ENCODE data around the gene IFT25. TPM values are rescaled to one million over a fixed set of nuclear protein-coding genes. Genes with fewer than 3 reads are reported as not detected.

IFT25 gene
- total and polyA plus RNA-seq, 2 of the 13 experiments (the other 11 are each of a cell fraction or from before 2014, with no cell fraction given): 19.7 to 48.0 TPM

DNA sequence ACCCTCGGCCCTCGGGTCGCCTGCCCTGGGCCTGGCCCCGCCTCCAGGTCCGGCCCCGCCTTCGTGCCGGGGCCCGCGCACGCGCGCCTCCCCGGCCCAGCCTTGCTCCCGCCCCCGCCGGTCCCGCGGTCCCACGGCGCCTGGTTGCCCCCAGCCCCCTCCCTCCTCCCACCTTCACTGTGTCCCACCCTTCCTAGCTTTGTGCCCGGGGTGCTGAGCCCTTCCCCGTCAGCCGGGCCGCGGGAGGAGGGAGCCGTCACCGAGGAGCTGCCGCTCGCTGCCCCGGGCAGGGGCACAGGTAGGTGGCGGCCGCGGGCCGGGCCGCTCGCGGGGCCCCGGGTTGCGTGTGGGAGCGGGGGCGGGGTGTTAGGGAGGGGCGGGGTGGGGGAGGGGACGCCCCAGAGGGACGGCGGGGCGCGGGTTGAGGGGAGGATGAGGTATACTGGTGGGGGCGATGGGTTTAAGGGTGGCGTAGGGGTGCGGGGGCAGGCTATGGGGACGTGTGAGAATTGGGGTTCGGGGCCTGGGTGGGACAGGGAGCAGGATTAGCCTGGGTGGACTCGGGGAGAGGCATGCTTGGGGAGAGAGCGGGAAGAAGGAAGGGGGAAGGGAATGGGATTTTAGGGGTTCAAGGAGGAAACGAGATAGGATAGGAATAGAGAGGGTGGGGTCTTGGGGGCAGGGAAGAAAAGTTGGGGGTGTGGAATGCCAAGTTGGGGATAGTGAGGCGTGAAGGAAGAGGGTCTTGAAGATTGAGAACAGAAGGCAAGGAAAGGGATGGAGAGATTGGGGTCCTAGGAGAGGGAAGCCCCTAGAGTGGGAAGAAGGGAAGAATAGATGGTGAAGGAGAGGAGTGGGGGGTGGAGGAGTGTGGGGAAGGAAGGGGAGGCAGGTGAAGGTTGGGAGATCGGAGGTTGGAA, 1.0 kb upstream of the IFT25 start, which contains the start of gene LRRC42 (continued):
- TF ChIP-seq ZFX (CRISPR knock-in tag; IDR thresholded peaks at IDR 0.05; ENCODE audit: low read depth): peak; percentile 65
- TF ChIP-seq POLR2G (IDR thresholded peaks at IDR 0.05; ENCODE audit: low read depth, low read length): peak; percentile 58; the same call in 1 of the 2 replicates
- no peak for TF ChIP-seq RAD51 (IDR thresholded peaks at IDR 0.05; ENCODE audit: borderline replicate concordance)
- peak; percentile 87 for TF ChIP-seq HNRNPK (IDR thresholded peaks at IDR 0.05; ENCODE audit: low read depth, low read length, poor library complexity, severe bottlenecking)
- TF ChIP-seq SRF (IDR thresholded peaks at IDR 0.05; ENCODE audit: low read depth, low read length): no peak
- no peak for TF ChIP-seq ARID2 (CRISPR knock-in tag; IDR thresholded peaks at IDR 0.05; ENCODE audit: borderline replicate concordance)
- TF ChIP-seq, protein P1, sequence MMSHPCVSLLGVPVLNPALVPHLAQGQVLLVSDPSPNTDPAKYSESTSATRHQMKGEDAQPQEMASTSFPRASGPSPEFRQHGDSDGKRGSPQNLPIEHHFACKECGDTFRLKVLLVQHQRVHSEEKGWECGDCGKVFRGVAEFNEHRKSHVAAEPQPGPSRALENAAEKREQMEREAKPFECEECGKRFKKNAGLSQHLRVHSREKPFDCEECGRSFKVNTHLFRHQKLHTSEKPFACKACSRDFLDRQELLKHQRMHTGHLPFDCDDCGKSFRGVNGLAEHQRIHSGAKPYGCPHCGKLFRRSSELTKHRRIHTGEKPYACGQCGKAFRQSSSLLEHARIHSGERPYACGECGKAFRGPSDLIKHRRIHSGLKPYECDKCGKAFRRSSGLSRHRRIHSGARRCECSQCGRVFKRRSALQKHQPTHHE (CRISPR knock-in tag; IDR thresholded peaks at IDR 0.05; ENCODE audit: borderline replicate concordance): no peak
- TF ChIP-seq MTF1 (CRISPR knock-in tag; IDR thresholded peaks at IDR 0.05): no peak
- no peak; the same call in 1 of the 2 replicates for TF ChIP-seq FOXC1 (CRISPR knock-in tag; IDR thresholded peaks at IDR 0.05; ENCODE audit: borderline replicate concordance)
- no peak for TF ChIP-seq NR2C2 (CRISPR knock-in tag; IDR thresholded peaks at IDR 0.05; ENCODE audit: borderline replicate concordance)
- peak; percentile 56; the same call in 1 of the 2 replicates for TF ChIP-seq KDM5A (IDR thresholded peaks at IDR 0.05; ENCODE audit: borderline replicate concordance, low read length)
- no peak for TF ChIP-seq HNF4G (IDR thresholded peaks at IDR 0.05; ENCODE audit: borderline replicate concordance, low read depth, low read length)
- TF ChIP-seq HNF4G (CRISPR knock-in tag; IDR thresholded peaks at IDR 0.05; ENCODE audit: borderline replicate concordance, low read depth): no peak
- no peak for TF ChIP-seq NR1H2 (CRISPR knock-in tag; IDR thresholded peaks at IDR 0.05; ENCODE audit: borderline replicate concordance, low read depth)
- TF ChIP-seq, protein P2, sequence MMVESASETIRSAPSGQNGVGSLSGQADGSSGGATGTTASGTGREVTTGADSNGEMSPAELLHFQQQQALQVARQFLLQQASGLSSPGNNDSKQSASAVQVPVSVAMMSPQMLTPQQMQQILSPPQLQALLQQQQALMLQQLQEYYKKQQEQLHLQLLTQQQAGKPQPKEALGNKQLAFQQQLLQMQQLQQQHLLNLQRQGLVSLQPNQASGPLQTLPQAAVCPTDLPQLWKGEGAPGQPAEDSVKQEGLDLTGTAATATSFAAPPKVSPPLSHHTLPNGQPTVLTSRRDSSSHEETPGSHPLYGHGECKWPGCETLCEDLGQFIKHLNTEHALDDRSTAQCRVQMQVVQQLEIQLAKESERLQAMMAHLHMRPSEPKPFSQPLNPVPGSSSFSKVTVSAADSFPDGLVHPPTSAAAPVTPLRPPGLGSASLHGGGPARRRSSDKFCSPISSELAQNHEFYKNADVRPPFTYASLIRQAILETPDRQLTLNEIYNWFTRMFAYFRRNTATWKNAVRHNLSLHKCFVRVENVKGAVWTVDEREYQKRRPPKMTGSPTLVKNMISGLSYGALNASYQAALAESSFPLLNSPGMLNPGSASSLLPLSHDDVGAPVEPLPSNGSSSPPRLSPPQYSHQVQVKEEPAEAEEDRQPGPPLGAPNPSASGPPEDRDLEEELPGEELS (CRISPR knock-in tag; IDR thresholded peaks at IDR 0.05): no peak
- no peak for TF ChIP-seq SYNCRIP (IDR thresholded peaks at IDR 0.05; ENCODE audit: insufficient read depth, low read depth, low read length)
- TF ChIP-seq ZNF746 (CRISPR knock-in tag; IDR thresholded peaks at IDR 0.05): no peak
- TF ChIP-seq, protein P3, sequence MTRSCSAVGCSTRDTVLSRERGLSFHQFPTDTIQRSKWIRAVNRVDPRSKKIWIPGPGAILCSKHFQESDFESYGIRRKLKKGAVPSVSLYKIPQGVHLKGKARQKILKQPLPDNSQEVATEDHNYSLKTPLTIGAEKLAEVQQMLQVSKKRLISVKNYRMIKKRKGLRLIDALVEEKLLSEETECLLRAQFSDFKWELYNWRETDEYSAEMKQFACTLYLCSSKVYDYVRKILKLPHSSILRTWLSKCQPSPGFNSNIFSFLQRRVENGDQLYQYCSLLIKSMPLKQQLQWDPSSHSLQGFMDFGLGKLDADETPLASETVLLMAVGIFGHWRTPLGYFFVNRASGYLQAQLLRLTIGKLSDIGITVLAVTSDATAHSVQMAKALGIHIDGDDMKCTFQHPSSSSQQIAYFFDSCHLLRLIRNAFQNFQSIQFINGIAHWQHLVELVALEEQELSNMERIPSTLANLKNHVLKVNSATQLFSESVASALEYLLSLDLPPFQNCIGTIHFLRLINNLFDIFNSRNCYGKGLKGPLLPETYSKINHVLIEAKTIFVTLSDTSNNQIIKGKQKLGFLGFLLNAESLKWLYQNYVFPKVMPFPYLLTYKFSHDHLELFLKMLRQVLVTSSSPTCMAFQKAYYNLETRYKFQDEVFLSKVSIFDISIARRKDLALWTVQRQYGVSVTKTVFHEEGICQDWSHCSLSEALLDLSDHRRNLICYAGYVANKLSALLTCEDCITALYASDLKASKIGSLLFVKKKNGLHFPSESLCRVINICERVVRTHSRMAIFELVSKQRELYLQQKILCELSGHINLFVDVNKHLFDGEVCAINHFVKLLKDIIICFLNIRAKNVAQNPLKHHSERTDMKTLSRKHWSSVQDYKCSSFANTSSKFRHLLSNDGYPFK (CRISPR knock-in tag; IDR thresholded peaks at IDR 0.05; ENCODE audit: borderline replicate concordance): no peak
- TF ChIP-seq SIN3A (IDR thresholded peaks at IDR 0.05; ENCODE audit: borderline replicate concordance, low read depth, low read length): 0 out of 2 replicates have a peak, but pooled peaks have one; percentile 3
- TF ChIP-seq, protein P4, sequence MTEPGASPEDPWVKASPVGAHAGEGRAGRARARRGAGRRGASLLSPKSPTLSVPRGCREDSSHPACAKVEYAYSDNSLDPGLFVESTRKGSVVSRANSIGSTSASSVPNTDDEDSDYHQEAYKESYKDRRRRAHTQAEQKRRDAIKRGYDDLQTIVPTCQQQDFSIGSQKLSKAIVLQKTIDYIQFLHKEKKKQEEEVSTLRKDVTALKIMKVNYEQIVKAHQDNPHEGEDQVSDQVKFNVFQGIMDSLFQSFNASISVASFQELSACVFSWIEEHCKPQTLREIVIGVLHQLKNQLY (CRISPR knock-in tag; IDR thresholded peaks at IDR 0.05): no peak
- no peak for TF ChIP-seq SETDB1 (CRISPR knock-in tag; IDR thresholded peaks at IDR 0.05; ENCODE audit: borderline replicate concordance)

Data from HepG2 (cell line).